C4-2B (cell line): ENCODE results near the gene POM121.
"Not testable (repeated sequence)": the region's sequence is repeated elsewhere in the genome, so short reads cannot be mapped to it uniquely, and the experiment has no call there.

ENCODE experiments used
- ZFX ChIP-seq: fragments of 450-650 bp; IDR thresholded peaks from 2 replicates; pipeline ENCODE4 v1.6.1; 2017
- TF ChIP-seq, protein P1 (sequence below): fragments of 450-650 bp; conservative IDR thresholded peaks from 2 replicates; pipeline ENCODE4 v1.5.1; 2017; ENCODE audit warnings: mild to moderate bottlenecking

DNA sequence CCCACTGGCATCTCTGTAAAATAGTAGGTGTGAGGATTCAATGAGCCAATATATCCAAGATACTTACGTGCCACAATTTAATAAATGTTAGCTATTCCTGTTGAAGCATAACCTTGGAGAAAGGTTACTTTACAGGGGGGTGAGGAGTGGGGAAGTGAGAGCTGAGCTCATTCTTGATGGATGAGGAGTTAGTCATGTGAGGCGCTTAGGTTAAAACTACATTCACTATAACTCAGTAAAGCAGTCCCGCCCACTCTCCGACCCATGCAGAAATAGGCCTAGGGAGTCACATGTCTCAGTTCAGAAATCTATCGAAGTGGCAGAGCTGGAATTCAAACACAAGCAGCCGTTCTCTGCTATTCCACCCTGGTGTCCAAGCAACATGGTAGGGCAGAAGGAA, 25.5 kb downstream of the POM121 start:
- TF ChIP-seq, protein P1, sequence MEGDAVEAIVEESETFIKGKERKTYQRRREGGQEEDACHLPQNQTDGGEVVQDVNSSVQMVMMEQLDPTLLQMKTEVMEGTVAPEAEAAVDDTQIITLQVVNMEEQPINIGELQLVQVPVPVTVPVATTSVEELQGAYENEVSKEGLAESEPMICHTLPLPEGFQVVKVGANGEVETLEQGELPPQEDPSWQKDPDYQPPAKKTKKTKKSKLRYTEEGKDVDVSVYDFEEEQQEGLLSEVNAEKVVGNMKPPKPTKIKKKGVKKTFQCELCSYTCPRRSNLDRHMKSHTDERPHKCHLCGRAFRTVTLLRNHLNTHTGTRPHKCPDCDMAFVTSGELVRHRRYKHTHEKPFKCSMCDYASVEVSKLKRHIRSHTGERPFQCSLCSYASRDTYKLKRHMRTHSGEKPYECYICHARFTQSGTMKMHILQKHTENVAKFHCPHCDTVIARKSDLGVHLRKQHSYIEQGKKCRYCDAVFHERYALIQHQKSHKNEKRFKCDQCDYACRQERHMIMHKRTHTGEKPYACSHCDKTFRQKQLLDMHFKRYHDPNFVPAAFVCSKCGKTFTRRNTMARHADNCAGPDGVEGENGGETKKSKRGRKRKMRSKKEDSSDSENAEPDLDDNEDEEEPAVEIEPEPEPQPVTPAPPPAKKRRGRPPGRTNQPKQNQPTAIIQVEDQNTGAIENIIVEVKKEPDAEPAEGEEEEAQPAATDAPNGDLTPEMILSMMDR, result not testable (repeated sequence)
- not testable (repeated sequence) for TF ChIP-seq ZFX
